DND-41 (cell line): Measurements from ENCODE around the gene PRPSAP2.

Source experiments
- CTCF ChIP-seq: IDR thresholded peaks from 2 replicates; pipeline ENCODE4 v1.5.1; 2012; ENCODE audit warnings: borderline replicate concordance, low read length, moderate library complexity, mild to moderate bottlenecking; ENCODE audit not compliant: poor library complexity, severe bottlenecking; ENCODE audit errors: extremely low read depth
- EZH2 ChIP-seq: IDR thresholded peaks from 3 replicates; pipeline ENCODE4 v1.6.1; 2012; ENCODE audit warnings: borderline replicate concordance, low read depth, mild to moderate bottlenecking, moderate library complexity, low read length, inconsistent platforms; ENCODE audit not compliant: severe bottlenecking

- TF ChIP-seq CTCF (no peak), EZH2 (no peak)
Measured at GRCh38 chr17:18905226-18905625, 47.3 kb downstream of the PRPSAP2 start.
